DMS114 treated with DMSO at 0.1 percent for 48 hours (cell line): Measurements from ENCODE around the gene SUCLG2.
"Not testable (repeated sequence)": the region's sequence is repeated elsewhere in the genome, so short reads cannot be mapped to it uniquely, and the experiment has no call there.

Experiments
- DNase-seq: peaks from one replicate; lab custom pipeline; 2025; ENCODE audit not compliant: unreplicated experiment; lab: John Stamatoyannopoulos, UW

SUCLG2 gene

DNA sequence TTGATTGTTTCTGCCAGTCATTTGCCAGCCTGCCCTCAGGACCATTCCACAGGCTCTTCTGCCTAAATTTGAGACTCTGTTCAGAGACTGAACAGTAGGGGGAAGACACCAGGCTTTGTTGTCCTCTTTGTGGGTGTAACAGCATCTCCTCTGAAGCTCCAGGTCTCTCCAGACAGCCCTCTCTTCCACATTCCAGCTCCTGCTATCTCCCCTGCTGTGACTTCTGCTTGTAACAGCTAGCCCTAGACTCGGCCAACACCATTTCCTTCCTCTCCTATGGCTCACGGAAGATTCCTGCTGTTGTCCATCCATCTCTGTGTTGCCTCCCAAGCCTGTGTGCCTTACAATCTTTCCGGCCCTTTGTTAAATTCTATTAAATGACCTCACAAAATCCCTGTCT lies 40.2 kb downstream of the SUCLG2 start:
- DNase-seq: no peak

DNA sequence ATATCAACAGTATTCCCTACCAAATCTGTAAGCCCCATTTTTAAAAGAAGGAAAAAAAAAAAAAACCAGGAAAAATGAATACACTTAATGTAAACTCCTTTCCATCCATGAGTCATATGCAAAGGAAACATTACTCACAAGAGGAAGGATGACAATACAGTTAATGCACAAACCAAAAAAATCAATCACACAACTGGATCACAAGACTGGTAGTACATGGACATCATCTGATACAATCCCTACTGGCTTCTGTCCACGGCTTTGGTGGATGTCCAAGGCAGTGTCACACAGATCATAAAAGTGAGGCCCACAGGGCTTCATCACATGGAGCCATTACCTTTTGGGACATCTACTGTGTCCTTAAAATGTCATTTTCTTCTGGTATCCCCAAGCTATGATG lies 44.0 kb downstream of the SUCLG2 start:
- DNase-seq: no peak

DNA sequence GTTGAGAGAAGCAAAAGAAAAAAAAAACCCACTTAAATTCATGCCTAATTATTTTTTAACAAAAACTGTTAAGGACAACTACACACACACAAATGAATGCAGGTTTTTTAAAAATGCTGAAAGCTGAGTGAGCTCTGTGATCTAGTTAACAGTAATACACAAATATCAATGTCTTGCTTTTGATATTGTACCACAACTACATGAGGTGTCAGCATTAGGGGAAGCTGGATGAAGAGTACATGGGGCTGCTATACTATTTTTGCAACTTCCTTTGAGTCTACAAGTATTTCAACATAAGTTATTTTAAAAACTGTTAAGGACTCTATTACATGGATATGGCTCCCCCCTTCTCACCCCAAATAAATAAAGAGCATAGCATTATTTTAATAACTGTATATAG lies 44.7 kb downstream of the SUCLG2 start:
- DNase-seq: no peak

DNA sequence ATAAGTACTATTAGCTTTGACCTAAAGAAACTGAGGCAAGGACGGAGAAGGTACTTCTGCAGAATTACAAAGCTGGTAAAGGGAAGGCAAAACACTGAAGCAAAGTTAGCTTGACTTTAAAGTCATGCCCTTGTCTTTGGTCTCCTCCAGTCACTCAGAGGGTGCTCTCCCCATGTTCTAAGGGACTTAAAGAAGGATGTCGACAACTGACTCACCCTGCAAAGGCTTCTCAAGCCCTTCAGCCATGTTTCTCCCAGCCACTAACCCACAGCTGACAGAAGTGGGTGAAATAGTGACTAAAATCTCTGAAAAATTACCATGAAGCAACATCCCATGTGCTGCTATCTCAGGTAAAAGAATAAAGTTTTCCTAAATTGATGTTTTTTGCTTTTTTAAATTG lies 46.4 kb downstream of the SUCLG2 start:
- DNase-seq: no peak

DNA sequence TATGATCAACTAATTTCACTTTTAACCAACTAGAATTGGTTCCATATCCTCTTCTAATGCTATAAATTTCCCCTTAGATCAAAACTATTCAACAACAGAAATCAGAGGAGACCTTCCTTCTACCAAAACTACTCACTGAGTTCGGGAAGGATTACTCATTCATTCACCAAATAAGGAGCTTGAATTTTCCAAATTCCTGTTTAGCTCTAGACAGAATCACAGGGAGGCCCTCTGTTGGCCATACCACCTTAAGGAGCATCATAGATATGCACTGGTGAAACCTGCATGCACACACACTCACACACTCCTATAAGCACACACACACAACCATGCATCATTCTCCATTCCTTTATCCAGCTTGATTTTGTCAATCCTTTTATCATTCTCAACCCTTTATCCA lies 49.0 kb downstream of the SUCLG2 start:
- DNase-seq: no peak

DNA sequence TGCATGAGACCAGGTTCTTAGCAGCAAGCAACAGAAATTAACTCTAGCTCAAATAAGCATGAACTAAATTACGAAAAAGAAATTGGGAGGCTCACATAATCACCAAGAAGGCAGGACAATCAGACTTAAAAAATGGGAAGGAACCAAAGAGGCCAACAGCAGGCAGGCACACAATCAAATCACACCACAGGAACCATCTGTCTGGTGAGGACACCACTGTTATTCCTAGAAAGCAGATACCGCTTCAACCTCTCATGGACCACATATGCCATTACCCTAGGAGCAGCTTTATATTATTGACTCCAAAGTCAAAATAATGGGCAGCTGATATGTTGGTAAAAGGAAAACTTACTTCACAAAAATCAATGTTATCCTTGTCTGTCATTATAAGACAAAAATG lies 51.6 kb downstream of the SUCLG2 start:
- no peak for DNase-seq

DNA sequence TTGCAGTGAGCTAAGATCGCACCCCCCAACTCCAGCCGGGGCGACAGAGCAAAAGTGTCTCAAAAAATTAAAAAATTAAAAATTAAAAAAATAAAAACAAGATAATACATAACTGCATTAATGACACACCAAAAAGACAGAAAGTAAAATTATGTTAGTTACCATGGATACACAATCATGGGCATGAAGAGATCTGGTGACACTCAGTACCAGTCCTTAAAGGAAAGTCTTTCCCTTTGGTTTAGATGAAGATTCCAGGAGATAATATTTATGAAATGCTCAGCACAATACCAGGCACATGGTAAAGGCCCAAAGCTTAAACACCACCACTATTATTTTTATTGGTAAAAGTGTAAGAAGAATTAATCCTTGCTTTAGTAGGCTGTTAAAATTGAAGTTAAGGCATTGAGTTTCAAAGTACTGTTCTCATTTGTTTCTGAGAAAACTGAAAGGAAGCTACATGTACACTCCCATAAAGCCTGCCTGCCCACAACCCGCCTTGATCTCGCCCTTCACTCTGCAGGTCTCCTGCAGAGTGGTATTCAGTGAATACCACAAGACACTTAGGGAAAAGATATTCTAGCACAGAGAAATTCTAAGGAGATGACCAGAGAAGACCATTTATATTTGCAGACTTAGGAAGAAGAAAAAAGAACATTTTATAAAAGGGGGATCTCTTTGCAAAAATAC lies 52.3 kb downstream of the SUCLG2 start:
- no peak for DNase-seq

DNA sequence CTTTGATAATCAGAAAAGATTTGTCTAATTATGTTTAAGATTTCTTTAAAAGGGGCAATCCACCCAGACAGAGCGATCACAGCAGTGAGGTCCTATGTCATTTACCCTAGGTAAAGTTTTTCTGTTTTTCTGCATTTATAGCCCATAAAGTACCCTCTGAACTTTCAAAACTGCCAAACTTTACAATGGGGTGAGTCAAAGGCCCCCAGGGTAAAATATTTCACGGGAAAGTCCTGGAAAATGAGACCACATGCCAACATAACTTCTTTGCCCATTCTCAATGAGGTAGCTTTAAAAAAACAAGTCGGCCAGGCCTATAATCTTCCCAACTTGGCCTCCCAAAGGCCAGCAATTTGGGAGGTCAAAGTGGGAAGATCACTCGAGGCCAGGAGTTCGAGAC lies 53.0 kb downstream of the SUCLG2 start:
- no peak for DNase-seq

DNA sequence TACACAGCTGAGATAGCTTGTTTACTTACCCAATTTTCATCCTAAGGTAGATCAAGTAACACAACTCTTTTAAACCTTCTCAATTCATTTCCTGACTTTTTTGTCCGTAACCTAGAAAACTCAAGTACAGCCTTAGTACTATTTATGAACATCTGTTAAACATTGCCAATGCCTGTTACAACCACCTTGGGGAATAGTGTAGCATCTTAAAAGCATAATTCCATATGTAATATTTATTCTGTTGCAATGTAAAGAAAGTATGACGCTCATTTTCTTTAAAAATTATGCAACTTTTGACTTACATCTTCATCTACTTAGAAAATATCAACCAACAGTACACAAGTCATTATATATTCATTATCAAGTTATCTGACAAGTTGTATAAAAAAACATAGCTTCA lies 54.6 kb downstream of the SUCLG2 start:
- DNase-seq: no peak

DNA sequence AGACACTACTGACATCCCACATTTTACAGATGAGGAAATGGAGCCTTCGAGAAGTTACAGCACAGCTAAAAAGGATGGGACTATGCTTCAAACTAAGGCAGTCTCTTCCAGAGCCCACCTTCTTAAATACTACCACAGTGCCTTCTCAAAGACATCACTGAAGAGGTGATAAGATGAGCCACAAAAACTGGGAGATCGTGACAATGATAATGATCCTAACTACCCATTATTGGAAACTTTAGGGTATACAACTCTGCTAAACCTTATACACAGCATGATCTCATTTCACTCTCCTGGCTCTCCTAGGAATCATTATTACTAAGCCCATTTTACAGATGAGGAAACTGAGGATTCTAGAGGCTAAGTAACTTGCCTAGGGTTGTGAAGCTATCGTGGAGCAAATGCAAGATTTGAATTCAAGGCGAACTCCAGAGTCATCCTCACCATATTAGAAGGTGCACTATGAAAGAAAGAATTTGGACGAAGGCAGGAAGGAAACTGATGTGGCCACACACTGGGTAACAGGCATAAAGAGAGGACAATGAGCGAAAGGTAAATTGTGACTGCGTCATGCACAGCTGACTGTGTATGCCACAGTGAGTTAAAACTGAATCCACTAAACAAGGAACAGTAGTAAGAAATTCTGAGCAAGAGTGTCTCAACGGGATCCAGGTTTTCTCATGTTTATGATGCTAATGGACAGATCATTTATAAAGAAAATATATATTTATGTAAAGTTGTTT lies 55.4 kb downstream of the SUCLG2 start:
- no peak for DNase-seq

DNA sequence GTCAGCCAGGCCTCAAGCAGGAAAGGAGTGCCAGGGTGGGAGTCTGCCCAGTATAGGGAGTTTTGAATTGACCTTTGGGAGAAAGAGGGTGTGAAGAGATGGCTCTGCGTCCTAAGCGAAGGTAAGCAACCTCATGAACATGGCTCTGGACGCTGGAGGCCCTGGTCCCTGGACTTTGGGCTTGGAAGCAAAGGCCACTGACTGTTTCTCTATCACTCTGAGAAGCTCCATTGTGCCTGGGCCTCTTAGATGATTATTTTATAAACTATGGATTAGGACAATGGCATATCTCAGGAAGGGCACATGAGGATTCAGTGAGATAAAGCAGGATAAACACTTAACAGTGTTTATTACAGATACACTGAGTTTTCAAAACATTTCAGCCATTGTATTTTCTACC lies 59.0 kb downstream of the SUCLG2 start:
- no peak for DNase-seq

DNA sequence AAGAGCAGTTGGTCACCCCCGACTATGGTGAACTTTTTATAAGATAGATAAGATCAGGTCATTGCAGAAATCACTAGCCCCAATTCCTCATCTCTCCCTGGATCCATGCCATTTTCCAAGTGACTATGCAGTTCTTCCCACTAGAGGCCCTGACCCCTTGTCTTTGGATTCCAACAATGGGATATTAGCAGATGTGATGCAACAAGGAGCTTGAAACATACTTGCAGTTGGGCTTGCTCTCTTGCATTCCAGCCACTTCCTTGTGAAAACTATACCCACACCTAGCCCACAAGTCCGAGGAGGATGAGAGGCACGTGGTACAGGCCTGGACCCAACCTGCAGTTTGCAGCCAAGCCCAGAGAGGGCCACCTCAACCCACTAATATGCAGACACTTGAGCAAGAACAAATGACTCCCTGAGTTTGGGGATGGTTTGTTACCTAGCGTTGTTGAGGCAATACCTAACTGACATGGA lies 60.6 kb downstream of the SUCLG2 start:
- no peak for DNase-seq

DNA sequence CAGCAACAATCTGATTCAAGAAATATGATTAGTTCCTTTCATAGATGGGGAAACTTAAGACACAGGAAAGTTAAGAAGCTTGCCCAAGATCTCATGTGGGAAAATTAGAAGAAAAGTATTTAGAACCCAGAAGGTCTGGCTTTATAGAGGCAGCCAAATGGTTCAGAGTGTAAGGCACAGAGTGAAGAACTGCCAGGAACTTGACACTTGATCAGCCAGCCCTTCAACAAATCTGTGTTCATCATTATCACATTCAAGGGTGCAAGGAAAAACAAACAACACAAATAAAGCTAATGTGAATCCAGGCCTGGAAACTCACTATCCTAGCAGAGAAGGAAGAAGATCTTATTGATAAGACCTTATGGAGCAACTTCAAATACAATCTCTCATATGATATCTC lies 62.4 kb downstream of the SUCLG2 start:
- no peak for DNase-seq

DNA sequence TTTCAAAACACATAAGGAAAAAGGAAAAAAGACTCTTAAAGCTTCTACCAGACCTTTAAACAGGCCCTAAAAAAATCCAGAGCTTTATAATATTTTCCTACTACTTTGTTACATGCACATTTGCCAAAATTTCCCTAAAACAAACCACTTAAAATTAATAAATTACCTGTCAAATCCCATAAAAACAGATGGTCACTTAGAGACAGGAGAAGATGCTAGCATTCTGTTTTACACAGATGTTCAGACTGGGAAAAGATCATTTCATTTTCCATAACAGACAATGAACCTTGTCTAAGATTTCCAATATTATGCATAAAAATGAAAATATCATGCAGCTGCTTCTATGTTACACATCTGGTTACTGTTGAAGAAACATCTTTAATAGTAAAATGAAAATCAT lies 66.6 kb downstream of the SUCLG2 start:
- DNase-seq: no peak

DNA sequence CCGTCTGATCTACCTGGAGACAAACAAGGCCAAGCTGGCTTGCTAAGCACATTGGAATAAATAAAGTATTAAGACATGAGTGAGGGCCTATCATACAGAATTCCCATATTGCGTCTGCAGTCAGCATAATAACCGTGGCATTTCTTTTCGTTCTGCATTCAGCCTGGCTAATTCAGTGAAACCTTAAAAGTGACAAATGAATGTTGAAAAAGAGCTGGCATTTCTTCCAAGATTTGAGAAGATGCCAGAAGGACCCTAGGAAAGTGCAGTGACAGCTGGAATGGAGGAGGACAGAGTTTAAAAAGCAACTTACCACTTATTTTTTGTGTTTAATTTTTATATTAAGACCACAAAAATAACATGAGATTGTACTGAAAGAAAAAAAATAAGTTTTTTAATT lies 67.1 kb downstream of the SUCLG2 start:
- no peak for DNase-seq

DNA sequence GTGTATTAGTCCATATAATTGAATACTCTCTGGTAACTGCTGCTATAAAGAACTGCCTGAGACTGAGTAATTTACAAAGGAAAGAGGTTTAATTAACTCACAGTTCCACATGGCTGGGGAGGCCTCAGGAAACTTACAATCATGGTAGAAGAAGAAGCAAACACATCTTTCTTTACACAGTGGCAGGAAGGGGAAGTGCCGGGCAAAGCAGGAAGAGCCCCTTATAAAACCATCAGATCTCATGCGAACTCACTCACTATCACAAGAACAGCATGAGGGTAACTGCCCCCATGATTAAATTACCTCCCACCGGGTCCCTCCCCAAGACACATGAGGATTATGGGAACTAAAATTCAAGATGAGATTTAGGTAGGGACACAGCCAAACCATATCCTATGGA lies 69.8 kb downstream of the SUCLG2 start:
- DNase-seq: not testable (repeated sequence)

DNA sequence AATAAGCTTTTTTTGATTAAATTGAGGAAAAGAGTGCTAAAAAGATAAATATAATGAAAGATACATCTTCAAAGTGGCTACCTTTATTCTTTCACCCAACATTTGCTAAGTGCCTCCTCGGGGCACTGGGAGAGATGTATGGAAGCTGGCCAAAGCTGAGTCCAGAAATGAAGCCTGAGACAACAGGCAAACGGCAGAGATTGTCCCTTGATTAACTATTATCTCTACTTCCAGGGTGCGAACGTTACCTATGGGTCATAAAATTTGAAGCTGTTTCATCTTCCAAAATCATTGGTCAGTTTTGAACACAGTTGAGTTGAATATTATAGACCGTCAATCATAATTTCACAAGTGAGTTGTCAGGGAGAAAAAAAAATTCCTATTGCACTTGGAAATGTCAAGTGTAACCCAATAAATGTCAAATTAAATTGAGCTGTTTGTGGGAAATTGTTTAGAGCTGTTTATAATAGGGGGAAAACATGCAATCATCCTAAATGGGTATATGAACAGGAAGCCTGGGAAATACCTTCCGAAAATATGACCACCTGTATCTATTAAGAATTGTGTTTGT lies 73.9 kb downstream of the SUCLG2 start:
- DNase-seq: no peak

DNA sequence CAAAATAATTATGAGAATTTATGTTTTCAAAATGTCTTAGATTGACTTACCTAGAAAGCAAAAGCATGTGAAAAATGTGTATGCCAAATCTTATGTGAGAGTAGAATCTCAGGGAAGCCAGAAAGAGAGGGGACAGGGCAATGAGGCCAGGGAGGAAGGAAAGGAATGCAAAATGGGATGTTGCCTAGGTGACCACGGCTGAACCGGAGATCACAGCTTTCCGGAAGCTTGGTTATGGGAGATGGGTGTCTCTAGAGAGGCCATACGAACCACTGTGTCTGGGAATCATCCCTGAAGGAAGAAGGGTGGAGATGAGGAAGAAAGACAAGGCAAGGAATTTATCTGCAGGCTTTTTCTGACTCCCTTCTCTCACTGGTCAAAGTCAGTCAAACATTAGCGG lies 76.0 kb downstream of the SUCLG2 start:
- no peak for DNase-seq

DNA sequence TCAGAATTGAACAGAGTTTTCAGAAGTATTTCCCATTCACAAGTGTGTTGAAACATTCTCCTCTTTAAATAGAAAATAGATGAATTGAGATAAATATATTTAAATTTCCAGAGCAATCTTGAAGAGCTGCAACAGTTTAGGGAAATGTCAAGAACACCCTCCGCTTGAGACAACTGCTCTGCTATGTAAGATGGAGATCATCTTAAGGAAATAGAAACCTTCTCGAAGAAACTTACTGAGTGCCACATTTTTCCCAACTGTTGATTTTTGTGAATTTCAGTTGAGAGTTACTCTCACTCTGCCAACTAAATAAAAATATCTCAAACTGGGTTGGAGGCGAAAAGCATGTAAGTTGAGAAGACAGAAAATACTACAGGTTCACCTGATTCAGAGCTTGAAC lies 78.0 kb downstream of the SUCLG2 start:
- DNase-seq: no peak

DNA sequence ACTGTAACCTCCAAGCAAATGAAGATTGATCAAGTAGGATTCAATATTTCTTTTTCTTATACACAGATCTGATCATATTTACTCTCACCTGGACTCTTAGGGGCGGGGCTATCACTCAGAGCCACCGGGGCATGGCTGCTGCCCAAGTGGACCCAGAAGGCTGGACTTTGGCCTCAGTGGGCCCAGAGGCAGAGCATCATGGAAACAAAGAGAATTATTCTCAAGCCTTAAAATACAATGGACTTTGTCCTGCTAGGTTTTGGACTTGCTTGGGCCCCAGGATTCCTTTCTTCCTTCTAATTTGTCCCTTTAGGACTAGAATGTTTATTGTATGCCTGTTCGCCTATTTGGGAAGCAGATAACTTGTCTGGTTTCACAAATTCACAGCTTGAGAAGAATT lies 85.1 kb downstream of the SUCLG2 start:
- DNase-seq: no peak

DNA sequence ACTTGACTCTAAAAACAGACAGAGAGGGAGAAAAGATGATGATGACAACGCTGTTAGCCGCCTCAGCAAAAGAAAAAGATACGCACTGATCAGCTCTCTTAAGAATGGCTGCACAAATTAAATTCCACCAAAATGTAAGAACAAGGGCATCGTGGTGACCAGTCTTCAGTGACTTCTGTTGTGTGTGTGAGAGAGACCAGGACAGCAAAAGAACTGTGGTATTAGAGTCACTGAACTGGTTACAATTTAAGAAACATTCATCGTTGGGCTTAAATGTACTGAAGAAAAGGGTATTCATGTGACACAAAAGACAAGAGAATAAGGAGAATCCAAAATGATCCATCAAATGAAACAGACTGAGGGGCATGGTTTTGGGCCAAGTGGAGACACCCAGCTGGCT lies 86.5 kb downstream of the SUCLG2 start:
- DNase-seq: no peak

DNA sequence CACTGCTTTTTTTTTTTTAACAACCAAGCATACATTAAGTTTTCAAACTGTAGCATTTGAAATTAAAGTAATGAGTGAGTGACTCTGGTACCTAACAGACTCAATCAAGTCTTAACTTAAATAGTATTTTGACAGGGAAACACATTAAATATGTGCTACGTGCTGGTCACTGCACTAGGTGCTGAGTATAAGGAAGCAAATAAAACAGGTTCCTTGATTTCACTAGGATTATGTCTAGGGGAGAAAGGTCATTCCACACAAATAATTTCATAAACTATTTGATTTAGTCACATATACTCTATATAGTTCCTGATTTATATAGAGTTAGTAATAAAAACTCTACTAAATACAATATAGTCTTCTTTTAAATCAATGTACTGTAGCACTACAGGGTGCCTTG lies 89.4 kb downstream of the SUCLG2 start:
- DNase-seq: no peak
